Thoracic aorta (tissue), 2 donors: ENCODE measurements around the gene RASD1. TPM values are rescaled to one million over a fixed set of nuclear protein-coding genes. Genes with fewer than 3 reads are reported as not detected.

ENCODE experiments used
- ATAC-seq: fragments of 150-250 bp; one replicate; pipeline ENCODE4 v1.8.0; 2017; ENCODE audit warnings: low read depth; ENCODE audit not compliant: insufficient number of reproducible peaks, low FRiP score
- DNase-seq: peaks from one replicate; pipeline ENCODE4 v3.0.0-alpha.2; 2020; ENCODE audit warnings: low spot score
- H3K27ac ChIP-seq, 2 donors: fragments of 200-600 bp; sonication (generic); 1 replicate in 1 of 2; 2 replicates in 1 of 2; pipeline ENCODE4 v1.5.1; 2016; ENCODE audit warnings: mild to moderate bottlenecking in 2 of 2, moderate library complexity in 2 of 2
- H3K27me3 ChIP-seq: fragments of 200-600 bp; sonication (generic); replicated peaks from 2 replicates; pipeline ENCODE4 v1.6.0; 2016; ENCODE audit warnings: mild to moderate bottlenecking; ENCODE audit not compliant: insufficient read depth
- H3K36me3 ChIP-seq: fragments of 200-600 bp; sonication (generic); one replicate; pipeline ENCODE4 v1.5.1; 2016
- H3K4me1 ChIP-seq, 2 donors: fragments of 200-600 bp; sonication (generic); 1 replicate in 1 of 2; 2 replicates in 1 of 2; pipeline versions ENCODE4 v1.5.1 to v1.6.0; 2016; ENCODE audit warnings: low read depth in 2 of 2, mild to moderate bottlenecking in 1 of 2; ENCODE audit not compliant: control insufficient read depth in 1 of 2
- H3K4me3 ChIP-seq: fragments of 200-600 bp; sonication (generic); 2 replicates; pipeline ENCODE4 v1.5.1; 2016; ENCODE audit warnings: mild to moderate bottlenecking
- H3K9me3 ChIP-seq: fragments of 200-600 bp; sonication (generic); 2 replicates; pipeline ENCODE4 v1.5.1; 2016
- CTCF ChIP-seq: fragments of 200-600 bp; sonication (generic); IDR thresholded peaks from one replicate; pipeline ENCODE4 v1.5.1; 2019; ENCODE audit warnings: antibody characterized with exemption
- total RNA-seq, 2 donors: library from RNA; depleted of rRNA; stranded (reverse); fragments of >200 nt; gene quantifications; one replicate each; pipeline versions ENCODE4 v1.1.0 to v1.2.3, GENCODE V29; 2016

RASD1 gene
- total RNA-seq, 2 donors from 2014 or later: 23.0 to 28.9 TPM

DNA sequence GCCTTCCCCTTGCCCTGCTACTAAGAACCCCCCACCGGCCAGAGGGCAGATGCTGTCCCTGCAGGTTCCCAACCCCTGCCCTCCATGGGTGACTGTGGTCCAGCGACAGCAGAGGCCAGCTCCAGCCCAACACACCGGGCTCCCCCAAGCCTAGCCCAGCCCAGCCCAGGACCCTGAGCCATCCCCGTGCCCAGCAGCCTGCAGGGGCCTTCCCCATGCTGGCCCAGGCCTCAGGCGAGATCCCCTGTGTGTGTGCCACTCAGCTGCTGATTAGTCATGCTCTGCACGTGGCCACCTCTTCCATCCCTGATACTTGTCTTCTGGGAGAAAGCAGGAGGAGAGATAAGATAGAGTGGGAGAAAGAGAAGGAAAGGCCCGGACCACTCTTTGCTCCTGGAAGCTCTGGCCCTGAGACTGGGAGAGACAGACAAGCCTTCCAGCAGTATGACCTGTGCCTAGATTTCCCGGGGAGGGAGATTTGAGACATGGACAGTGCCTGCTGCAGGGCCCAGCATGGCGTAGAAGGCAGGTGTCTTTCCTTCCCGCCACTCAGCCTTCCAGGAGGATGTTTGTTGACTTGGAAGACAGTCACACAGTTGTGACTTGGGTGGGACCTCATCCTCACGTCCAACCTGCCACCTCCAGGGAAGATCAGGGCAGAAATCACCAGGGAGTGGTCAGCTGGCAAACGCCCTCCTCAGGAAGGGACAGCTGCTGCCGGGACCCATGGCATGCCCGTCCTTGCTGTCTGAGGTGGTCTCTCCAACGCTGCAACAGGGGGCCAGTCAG, 41.3 kb upstream of the RASD1 start:
- Histone ChIP-seq H3K27ac (peak overlapping the region in 1 of 2 donors; percentile 30), H3K9me3 (no peaks in the 10 kb centered on the region), H3K27me3 (no peaks in the 10 kb centered on the region), H3K36me3 (no peaks in the 10 kb centered on the region), H3K4me1 (peaks cover 22 to 52% of the 10 kb centered on the region in 2 donors), H3K4me3 (no peak overlapping the region)
- no peak for TF ChIP-seq CTCF
- DNase-seq (no peak), ATAC-seq (no peak)

DNA sequence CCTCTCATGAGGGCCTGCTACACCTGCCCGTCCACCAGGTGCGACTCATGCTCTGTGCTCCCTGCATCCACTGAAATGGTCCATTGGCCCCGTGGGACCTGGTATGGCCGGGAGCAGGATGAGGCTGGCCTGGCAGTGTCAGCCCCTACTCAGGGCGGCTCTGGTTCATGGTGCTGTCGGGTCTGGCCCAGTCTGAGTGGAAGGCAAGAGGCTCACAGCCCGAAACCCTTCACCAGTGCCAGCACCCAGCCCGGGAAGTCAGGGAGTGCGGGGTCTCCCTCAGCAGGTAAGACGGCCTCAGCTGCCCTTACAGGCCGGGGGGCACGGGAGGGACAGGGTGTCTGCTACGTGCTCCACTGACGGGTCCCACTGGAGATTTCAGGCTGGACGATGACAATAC, 40.5 kb upstream of the RASD1 start:
- ATAC-seq: no peak
- TF ChIP-seq CTCF: no peak
- H3K9me3 ChIP-seq: no peaks in the 10 kb centered on the region
- H3K4me1 ChIP-seq: peaks cover 22 to 52% of the 10 kb centered on the region in 2 donors
- H3K36me3 ChIP-seq: no peaks in the 10 kb centered on the region
- DNase-seq: no peak
- no peaks in the 10 kb centered on the region for H3K27me3 ChIP-seq
- no peak overlapping the region for H3K27ac ChIP-seq
- H3K4me3 ChIP-seq: no peak overlapping the region

- Histone ChIP-seq H3K36me3 (no peaks in the 10 kb centered on the region), H3K4me1 (peaks cover 22 to 52% of the 10 kb centered on the region in 2 donors), H3K27me3 (no peaks in the 10 kb centered on the region), H3K4me3 (no peak overlapping the region), H3K27ac (peak overlapping the region in 1 of 2 donors; percentile 16), H3K9me3 (no peaks in the 10 kb centered on the region)
- DNase-seq: peak; percentile 19
- TF ChIP-seq CTCF: no peak
- ATAC-seq: peak; percentile 47
Observed at GRCh38 chr17:17535957-17536356, 39.8 kb upstream of the RASD1 start.

DNA sequence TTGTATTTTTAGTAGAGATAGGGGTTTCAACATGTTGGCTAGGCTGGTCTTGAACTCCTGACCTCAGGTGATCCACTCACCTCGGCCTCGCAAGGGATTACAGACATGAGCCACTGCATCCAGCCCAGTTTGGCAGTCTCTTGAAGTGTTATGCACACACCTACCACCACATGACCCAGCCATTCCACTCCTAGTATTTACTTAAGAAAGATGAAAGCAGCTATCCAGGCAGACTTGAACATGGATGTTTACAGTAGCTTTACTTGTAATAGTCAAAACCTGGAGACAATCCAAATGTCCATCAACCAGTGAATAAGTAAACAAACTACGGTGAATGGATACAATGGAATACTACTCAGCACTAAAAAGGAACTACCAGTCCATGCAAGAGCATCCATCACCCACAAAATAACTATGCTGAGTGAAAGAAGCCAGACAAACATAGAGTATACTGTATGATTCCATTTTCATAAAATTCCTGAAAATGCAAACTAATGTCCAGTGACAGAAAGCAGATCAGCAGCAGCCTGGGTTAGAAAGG, 37.8 kb upstream of the RASD1 start:
- H3K4me3 ChIP-seq: no peak overlapping the region
- ATAC-seq: no peak
- no peaks in the 10 kb centered on the region for H3K9me3 ChIP-seq
- H3K27me3 ChIP-seq: no peaks in the 10 kb centered on the region
- no peaks in the 10 kb centered on the region for H3K36me3 ChIP-seq
- H3K27ac ChIP-seq: no peak overlapping the region
- no peak for TF ChIP-seq CTCF
- H3K4me1 ChIP-seq: peaks cover 15 to 34% of the 10 kb centered on the region in 2 donors
- no peak for DNase-seq

GRCh38 chr17:17532991-17533390, 36.8 kb upstream of the RASD1 start:
- H3K4me1 ChIP-seq: peaks cover 8 to 24% of the 10 kb centered on the region in 2 donors
- H3K27ac ChIP-seq: no peak overlapping the region
- DNase-seq: no peak
- no peaks in the 10 kb centered on the region for H3K9me3 ChIP-seq
- H3K27me3 ChIP-seq: no peaks in the 10 kb centered on the region
- TF ChIP-seq CTCF: no peak
- no peaks in the 10 kb centered on the region for H3K36me3 ChIP-seq
- H3K4me3 ChIP-seq: no peak overlapping the region
- no peak for ATAC-seq
